ENCODE results near the gene VKORC1.

DNA sequence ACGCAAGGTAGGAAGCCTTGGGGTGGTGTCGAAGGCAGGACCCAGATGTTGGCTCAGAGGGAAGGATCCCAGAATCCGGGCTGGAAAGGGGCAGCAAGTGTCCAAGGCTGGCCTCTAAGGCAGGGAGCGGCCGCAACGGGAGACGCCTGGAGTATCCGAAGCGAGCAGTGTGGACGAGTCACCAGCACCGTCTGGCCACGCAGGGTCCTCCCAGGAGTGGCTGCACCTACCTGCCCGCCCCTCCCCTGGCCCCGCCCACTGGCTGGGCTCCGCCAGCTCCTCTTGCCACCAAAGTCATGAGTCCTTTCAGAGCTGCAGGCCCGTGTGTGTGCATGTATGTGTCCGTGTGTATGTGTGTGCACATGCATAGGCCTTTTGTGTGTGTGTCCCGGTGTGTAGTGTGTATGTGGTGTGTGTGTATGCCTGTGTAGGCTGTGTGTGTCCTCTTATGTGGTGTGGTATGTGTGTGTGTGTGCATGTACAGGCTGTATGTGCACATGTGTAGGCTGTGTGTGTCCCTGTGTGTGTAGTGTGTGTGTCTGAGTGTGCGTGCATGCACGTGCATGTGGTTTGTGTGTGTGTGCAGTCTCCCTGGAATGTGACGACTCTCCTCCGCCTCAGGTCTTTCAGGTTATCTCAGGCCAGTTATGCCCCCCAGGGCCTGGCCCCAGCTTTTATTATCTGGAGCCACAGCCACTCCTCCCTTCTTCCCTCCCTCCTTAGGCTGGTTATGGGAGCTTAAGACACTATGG is 41.1 kb upstream of the VKORC1 start, which contains the start of gene PRSS8:
- TF ChIP-seq, protein P1, sequence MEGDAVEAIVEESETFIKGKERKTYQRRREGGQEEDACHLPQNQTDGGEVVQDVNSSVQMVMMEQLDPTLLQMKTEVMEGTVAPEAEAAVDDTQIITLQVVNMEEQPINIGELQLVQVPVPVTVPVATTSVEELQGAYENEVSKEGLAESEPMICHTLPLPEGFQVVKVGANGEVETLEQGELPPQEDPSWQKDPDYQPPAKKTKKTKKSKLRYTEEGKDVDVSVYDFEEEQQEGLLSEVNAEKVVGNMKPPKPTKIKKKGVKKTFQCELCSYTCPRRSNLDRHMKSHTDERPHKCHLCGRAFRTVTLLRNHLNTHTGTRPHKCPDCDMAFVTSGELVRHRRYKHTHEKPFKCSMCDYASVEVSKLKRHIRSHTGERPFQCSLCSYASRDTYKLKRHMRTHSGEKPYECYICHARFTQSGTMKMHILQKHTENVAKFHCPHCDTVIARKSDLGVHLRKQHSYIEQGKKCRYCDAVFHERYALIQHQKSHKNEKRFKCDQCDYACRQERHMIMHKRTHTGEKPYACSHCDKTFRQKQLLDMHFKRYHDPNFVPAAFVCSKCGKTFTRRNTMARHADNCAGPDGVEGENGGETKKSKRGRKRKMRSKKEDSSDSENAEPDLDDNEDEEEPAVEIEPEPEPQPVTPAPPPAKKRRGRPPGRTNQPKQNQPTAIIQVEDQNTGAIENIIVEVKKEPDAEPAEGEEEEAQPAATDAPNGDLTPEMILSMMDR (IDR thresholded peaks at IDR 0.05) = no peak
- no peak for TF ChIP-seq ZFX (IDR thresholded peaks at IDR 0.05; ENCODE audit: borderline replicate concordance)

Measured in 22Rv1 (cell line).